ENCODE data around the gene COL18A1.

GRCh38 chr21:45466330-45467220 lies 61.6 kb downstream of the COL18A1 start:
- no peak for TF ChIP-seq CTCF (IDR thresholded peaks at IDR 0.05; ENCODE audit: low read depth, low read length)
- TF ChIP-seq EZH2phosphoT487 (IDR thresholded peaks at IDR 0.05; ENCODE audit: low read depth), result no peak

Data from OCI-LY3 (cell line).